H1 (cell line): ENCODE results near the gene ATP6V0D1. TPM values are rescaled to one million over a fixed set of nuclear protein-coding genes. Genes with fewer than 3 reads are reported as not detected.

Experiments used
- ASH2L ChIP-seq: fragments of 200-600, 300-600 bp; sonication (generic); IDR thresholded peaks from one replicate; pipeline ENCODE4 v1.7.1; 2017; ENCODE audit warnings: low read length
- ATF2 ChIP-seq: IDR thresholded peaks from 2 replicates; pipeline ENCODE4 v1.6.1; 2012; ENCODE audit warnings: low read length, inconsistent platforms
- BACH1 ChIP-seq: IDR thresholded peaks from 2 replicates; pipeline ENCODE4 v1.6.1; 2012; ENCODE audit warnings: low read length, improper control_type of control experiment
- BCL11A ChIP-seq, 2 experiments: IDR thresholded peaks; one replicate each; pipeline ENCODE4 v1.6.1; 2011; ENCODE audit warnings: low read depth in 2 of 2, low read length in 2 of 2, mild to moderate bottlenecking in 2 of 2
- CBX8 ChIP-seq: fragments of 300-800, 300-1000 bp; sonication (generic); IDR thresholded peaks from 2 replicates; pipeline ENCODE4 v1.7.1; 2016; ENCODE audit warnings: low read depth, low read length, borderline replicate concordance
- CHD2 ChIP-seq: IDR thresholded peaks from 2 replicates; pipeline ENCODE4 v1.6.1; 2012; ENCODE audit warnings: low read length, improper control_type of control experiment
- EGR1 ChIP-seq: IDR thresholded peaks from 2 replicates; pipeline ENCODE4 v1.6.1; 2011; ENCODE audit warnings: low read depth, low read length, borderline replicate concordance
- EZH2 ChIP-seq: fragments of 200-600 bp; sonication (generic); IDR thresholded peaks from 2 replicates; pipeline ENCODE4 v1.7.1; 2012; ENCODE audit warnings: low read depth, mild to moderate bottlenecking, moderate library complexity, low read length, inconsistent platforms; ENCODE audit not compliant: severe bottlenecking
- FOSL1 ChIP-seq: IDR thresholded peaks from 2 replicates; pipeline ENCODE4 v1.6.1; 2011; ENCODE audit warnings: mild to moderate bottlenecking, low read depth, low read length, moderate library complexity; ENCODE audit not compliant: insufficient read depth
- HDAC6 ChIP-seq: IDR thresholded peaks from one replicate; pipeline ENCODE4 v1.7.1; 2012; ENCODE audit warnings: low read depth, mild to moderate bottlenecking, inconsistent platforms, low read length, moderate library complexity
- KDM1A ChIP-seq: fragments of 200-600, 300-600 bp; sonication (generic); IDR thresholded peaks from 2 replicates; pipeline ENCODE4 v1.7.1; 2016; ENCODE audit warnings: mild to moderate bottlenecking, low read length, borderline replicate concordance
- MAFK ChIP-seq: IDR thresholded peaks from 2 replicates; pipeline ENCODE4 v1.6.1; 2012; ENCODE audit warnings: low read depth, mild to moderate bottlenecking, improper control_type of control experiment, low read length
- POLR2AphosphoS5 ChIP-seq: IDR thresholded peaks from 2 replicates; pipeline ENCODE4 v1.6.1; 2011; ENCODE audit warnings: low read depth, low read length
- RBBP5 ChIP-seq: IDR thresholded peaks from 2 replicates; pipeline ENCODE4 v1.7.1; 2012; ENCODE audit warnings: low read depth, mild to moderate bottlenecking, inconsistent platforms, low read length, moderate library complexity, borderline replicate concordance
- RNF2 ChIP-seq: fragments of 200-900, 300-1000 bp; sonication (generic); IDR thresholded peaks from 2 replicates; pipeline ENCODE4 v1.7.1; 2016; ENCODE audit warnings: borderline replicate concordance, low read depth, mild to moderate bottlenecking, antibody characterized with exemption, low read length; ENCODE audit not compliant: poor library complexity, severe bottlenecking; ENCODE audit errors: missing control alignments
- RXRA ChIP-seq: IDR thresholded peaks from 2 replicates; pipeline ENCODE4 v1.6.1; 2011; ENCODE audit warnings: low read depth, mild to moderate bottlenecking, low read length, moderate library complexity; ENCODE audit not compliant: insufficient read depth
- SAP30 ChIP-seq: fragments of 300-600 bp; sonication (generic); IDR thresholded peaks from 2 replicates; pipeline ENCODE4 v1.7.1; 2012; ENCODE audit warnings: low read length, moderate library complexity, mild to moderate bottlenecking, inconsistent platforms; ENCODE audit not compliant: insufficient read depth, insufficient replicate concordance
- SIN3A ChIP-seq, 2 experiments: IDR thresholded peaks in 1 of 2; conservative IDR thresholded peaks in 1 of 2; 2 replicates each; pipeline ENCODE4 v1.6.1; 2011 to 2012; ENCODE audit warnings: low read length in 2 of 2, improper control_type of control experiment in 1 of 2, low read depth in 1 of 2, mild to moderate bottlenecking in 1 of 2
- SIRT6 ChIP-seq: IDR thresholded peaks from one replicate; pipeline ENCODE4 v1.7.1; 2012; ENCODE audit warnings: low read length, inconsistent platforms
- TEAD4 ChIP-seq: IDR thresholded peaks from 2 replicates; pipeline ENCODE4 v1.6.1; 2012; ENCODE audit warnings: low read depth, low read length, inconsistent platforms, mixed read lengths
- USF2 ChIP-seq: IDR thresholded peaks from 2 replicates; pipeline ENCODE4 v1.6.1; 2011; ENCODE audit warnings: low read length, improper control_type of control experiment
- YY1 ChIP-seq: IDR thresholded peaks from 2 replicates; pipeline ENCODE4 v1.6.1; 2011; ENCODE audit warnings: low read depth, mild to moderate bottlenecking, low read length
- ZNF274 ChIP-seq: IDR thresholded peaks from 2 replicates; pipeline ENCODE4 v1.7.0; 2012; ENCODE audit warnings: low read length, borderline replicate concordance; ENCODE audit errors: extremely low read depth
- polyA plus RNA-seq, 7 experiments: library from polyadenylated mRNA; depleted of rRNA in 3 of 7; stranded (reverse) in 5 of 7; unstranded in 2 of 7; fragments of >200 nt in 5 of 7; fragments of 200-250 nt in 2 of 7; gene quantifications; 1 replicate in 5 of 7; 2 replicates in 1 of 7; 4 replicates in 1 of 7; pipeline versions ENCODE4 v1.2.1 to v1.2.3, GENCODE V29; 2011 to 2013; ENCODE audit warnings: missing spikeins in 2 of 7, mixed read lengths in 2 of 7
- total RNA-seq: library from RNA; stranded (reverse); fragmentation: NEBNext Ultra II Directional; extraction: Animal tissue kit (Norgen Biotek cat#: 25700); gene quantifications from 2 replicates; pipeline ENCODE4 v1.2.1, GENCODE V29; 2021

Gene ATP6V0D1
- total and polyA plus RNA-seq, 2 of the 8 experiments (the other 6 are each of a cell fraction or from before 2014, with no cell fraction given): 47.3 to 134 TPM

GRCh38 chr16:67430504-67430976, 50.4 kb downstream of the ATP6V0D1 start (continued):
- no peak for TF ChIP-seq HDAC6
- TF ChIP-seq FOSL1: no peak
- no peak for TF ChIP-seq SIRT6
- no peak for TF ChIP-seq RBBP5
- TF ChIP-seq CHD2: no peak
- TF ChIP-seq ASH2L: no peak
- TF ChIP-seq SAP30: no peak
- TF ChIP-seq USF2: no peak
- TF ChIP-seq MAFK: no peak
- no peak; a peak in 1 of 4 replicates for TF ChIP-seq SIN3A (conservative IDR thresholded peaks at IDR 0.05 in 1 of 2, IDR thresholded peaks at IDR 0.05 in 1 of 2; ENCODE audit: low read depth in 1 of 2, low read length in 2 of 2)
- no peak for TF ChIP-seq CBX8
- TF ChIP-seq RXRA: no peak
- TF ChIP-seq KDM1A: no peak
- no peak for TF ChIP-seq ATF2
- TF ChIP-seq YY1: no peak
- no peak for TF ChIP-seq TEAD4
- no peak for TF ChIP-seq BCL11A (IDR thresholded peaks at IDR 0.05; ENCODE audit: low read depth in 2 of 2, low read length in 2 of 2)
- TF ChIP-seq ZNF274: no peak
- 0 out of 2 replicates have a peak, but pooled peaks have one; percentile 15 for TF ChIP-seq POLR2AphosphoS5
- TF ChIP-seq BACH1: no peak
- no peak for TF ChIP-seq EGR1
- TF ChIP-seq EZH2: peak; percentile 40
- TF ChIP-seq RNF2: no peak
